Measurements from ENCODE around the gene IL1R1.

DNA sequence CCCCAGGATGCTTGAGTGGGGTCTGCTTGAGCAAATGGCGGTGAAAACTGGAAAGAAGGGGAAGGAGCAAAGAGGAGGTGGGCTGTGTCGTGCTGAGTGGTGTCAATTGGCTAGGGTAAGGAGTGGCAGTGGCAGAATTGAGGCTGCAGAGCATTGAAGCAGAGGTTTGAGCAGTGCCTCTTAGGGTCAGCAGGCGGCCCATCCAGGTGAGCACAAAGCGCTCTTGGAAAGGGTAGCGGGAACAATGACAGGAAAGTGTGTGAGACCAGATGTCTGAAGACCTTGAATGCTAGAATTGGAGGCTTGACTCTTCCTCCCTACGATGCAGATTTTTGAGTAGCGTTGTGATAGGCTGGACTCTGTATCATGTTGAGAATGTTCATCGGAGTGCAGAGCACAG, 39.3 kb upstream of the IL1R1 start:
- TF ChIP-seq, protein P1, sequence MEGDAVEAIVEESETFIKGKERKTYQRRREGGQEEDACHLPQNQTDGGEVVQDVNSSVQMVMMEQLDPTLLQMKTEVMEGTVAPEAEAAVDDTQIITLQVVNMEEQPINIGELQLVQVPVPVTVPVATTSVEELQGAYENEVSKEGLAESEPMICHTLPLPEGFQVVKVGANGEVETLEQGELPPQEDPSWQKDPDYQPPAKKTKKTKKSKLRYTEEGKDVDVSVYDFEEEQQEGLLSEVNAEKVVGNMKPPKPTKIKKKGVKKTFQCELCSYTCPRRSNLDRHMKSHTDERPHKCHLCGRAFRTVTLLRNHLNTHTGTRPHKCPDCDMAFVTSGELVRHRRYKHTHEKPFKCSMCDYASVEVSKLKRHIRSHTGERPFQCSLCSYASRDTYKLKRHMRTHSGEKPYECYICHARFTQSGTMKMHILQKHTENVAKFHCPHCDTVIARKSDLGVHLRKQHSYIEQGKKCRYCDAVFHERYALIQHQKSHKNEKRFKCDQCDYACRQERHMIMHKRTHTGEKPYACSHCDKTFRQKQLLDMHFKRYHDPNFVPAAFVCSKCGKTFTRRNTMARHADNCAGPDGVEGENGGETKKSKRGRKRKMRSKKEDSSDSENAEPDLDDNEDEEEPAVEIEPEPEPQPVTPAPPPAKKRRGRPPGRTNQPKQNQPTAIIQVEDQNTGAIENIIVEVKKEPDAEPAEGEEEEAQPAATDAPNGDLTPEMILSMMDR (IDR thresholded peaks at IDR 0.05) = no peak
- no peak for TF ChIP-seq EP300 (IDR thresholded peaks at IDR 0.05)

All from stomach (tissue), 4 donors.